Nephron (organoid): ENCODE results near the gene DPYD.

Experiments
- H3K27ac Mint-ChIP-seq, 3 experiments: 2 replicates each; pipeline ENCODE4 v1.8.0; 2020; ENCODE audit warnings: mixed read lengths in 3 of 3, mild to moderate bottlenecking in 2 of 3, moderate library complexity in 1 of 3
- H3K27me3 Mint-ChIP-seq: 2 replicates; pipeline ENCODE4 v1.8.0; 2021; ENCODE audit warnings: low read depth, mild to moderate bottlenecking, moderate library complexity, mixed read lengths
- H3K36me3 Mint-ChIP-seq: 2 replicates; pipeline ENCODE4 v1.8.0; 2020; ENCODE audit warnings: low read depth, mixed read lengths
- H3K4me1 Mint-ChIP-seq: 2 replicates; pipeline ENCODE4 v1.8.0; 2020; ENCODE audit warnings: mixed read lengths
- H3K4me3 Mint-ChIP-seq, 3 experiments: 2 replicates each; pipeline ENCODE4 v1.8.0; 2020; ENCODE audit warnings: mild to moderate bottlenecking in 3 of 3, mixed read lengths in 3 of 3, moderate library complexity in 2 of 3
- H3K9me3 Mint-ChIP-seq: 2 replicates; pipeline ENCODE4 v1.8.0; 2020; ENCODE audit warnings: mixed read lengths
- CTCF ChIP-seq, 3 experiments: fragments of 200-600 bp; sonication (generic); IDR thresholded peaks; one replicate each; pipeline ENCODE4 v1.5.0; 2021; ENCODE audit warnings: antibody characterized with exemption in 3 of 3; ENCODE audit not compliant: unreplicated experiment in 3 of 3

DPYD gene

GRCh38 chr1:97938285-97938642, 17.4 kb upstream of the DPYD start:
- no peaks in the 10 kb centered on the region for H3K9me3 Mint-ChIP-seq
- H3K36me3 Mint-ChIP-seq, result no peaks in the 10 kb centered on the region
- H3K27ac Mint-ChIP-seq, result no peak overlapping the region
- no peaks in the 10 kb centered on the region for H3K27me3 Mint-ChIP-seq
- no peak for TF ChIP-seq CTCF (IDR thresholded peaks at IDR 0.05; ENCODE audit: unreplicated experiment in 3 of 3)
- no peaks in the 10 kb centered on the region for H3K4me1 Mint-ChIP-seq
- H3K4me3 Mint-ChIP-seq, result no peak overlapping the region

- H3K4me1 Mint-ChIP-seq, result no peaks in the 10 kb centered on the region
- TF ChIP-seq CTCF (IDR thresholded peaks at IDR 0.05; ENCODE audit: unreplicated experiment in 3 of 3), result no peak
- H3K4me3 Mint-ChIP-seq, result no peak overlapping the region
- no peaks in the 10 kb centered on the region for H3K36me3 Mint-ChIP-seq
- no peak overlapping the region for H3K27ac Mint-ChIP-seq
- H3K27me3 Mint-ChIP-seq, result no peaks in the 10 kb centered on the region
- H3K9me3 Mint-ChIP-seq, result no peaks in the 10 kb centered on the region
Observed at GRCh38 chr1:97936976-97937375, 16.1 kb upstream of the DPYD start.

GRCh38 chr1:97934491-97934890, 13.7 kb upstream of the DPYD start:
- Mint-ChIP-seq H3K4me1 (no peaks in the 10 kb centered on the region), H3K9me3 (no peaks in the 10 kb centered on the region), H3K4me3 (no peak overlapping the region), H3K27me3 (no peaks in the 10 kb centered on the region), H3K36me3 (no peaks in the 10 kb centered on the region), H3K27ac (peak overlapping the region in 1 of 3 experiments; percentile 57)
- no peak for TF ChIP-seq CTCF (IDR thresholded peaks at IDR 0.05; ENCODE audit: unreplicated experiment in 3 of 3)

GRCh38 chr1:97929874-97930851, 9.3 kb upstream of the DPYD start:
- no peak for TF ChIP-seq CTCF (IDR thresholded peaks at IDR 0.05; ENCODE audit: unreplicated experiment in 3 of 3)
- H3K4me1 Mint-ChIP-seq, result no peaks in the 10 kb centered on the region
- no peak overlapping the region for H3K4me3 Mint-ChIP-seq
- no peaks in the 10 kb centered on the region for H3K36me3 Mint-ChIP-seq
- no peak overlapping the region for H3K27ac Mint-ChIP-seq
- H3K27me3 Mint-ChIP-seq, result no peaks in the 10 kb centered on the region
- no peaks in the 10 kb centered on the region for H3K9me3 Mint-ChIP-seq

GRCh38 chr1:97926017-97926708, 5.3 kb upstream of the DPYD start:
- no peak overlapping the region for H3K27ac Mint-ChIP-seq
- no peaks in the 10 kb centered on the region for H3K36me3 Mint-ChIP-seq
- peaks cover 3% of the 10 kb centered on the region for H3K4me1 Mint-ChIP-seq
- no peaks in the 10 kb centered on the region for H3K9me3 Mint-ChIP-seq
- no peak overlapping the region for H3K4me3 Mint-ChIP-seq
- peaks cover 4% of the 10 kb centered on the region for H3K27me3 Mint-ChIP-seq
- no peak for TF ChIP-seq CTCF (IDR thresholded peaks at IDR 0.05; ENCODE audit: unreplicated experiment in 3 of 3)
